Non-pigmented ciliary epithelial cell (primary cell): Measurements from ENCODE around the gene FSD1L.

ENCODE experiments used
- DNase-seq: peaks from one replicate; pipeline ENCODE4 v3.0.0-alpha.2; 2010; ENCODE audit warnings: low read depth

The FSD1L gene

DNA sequence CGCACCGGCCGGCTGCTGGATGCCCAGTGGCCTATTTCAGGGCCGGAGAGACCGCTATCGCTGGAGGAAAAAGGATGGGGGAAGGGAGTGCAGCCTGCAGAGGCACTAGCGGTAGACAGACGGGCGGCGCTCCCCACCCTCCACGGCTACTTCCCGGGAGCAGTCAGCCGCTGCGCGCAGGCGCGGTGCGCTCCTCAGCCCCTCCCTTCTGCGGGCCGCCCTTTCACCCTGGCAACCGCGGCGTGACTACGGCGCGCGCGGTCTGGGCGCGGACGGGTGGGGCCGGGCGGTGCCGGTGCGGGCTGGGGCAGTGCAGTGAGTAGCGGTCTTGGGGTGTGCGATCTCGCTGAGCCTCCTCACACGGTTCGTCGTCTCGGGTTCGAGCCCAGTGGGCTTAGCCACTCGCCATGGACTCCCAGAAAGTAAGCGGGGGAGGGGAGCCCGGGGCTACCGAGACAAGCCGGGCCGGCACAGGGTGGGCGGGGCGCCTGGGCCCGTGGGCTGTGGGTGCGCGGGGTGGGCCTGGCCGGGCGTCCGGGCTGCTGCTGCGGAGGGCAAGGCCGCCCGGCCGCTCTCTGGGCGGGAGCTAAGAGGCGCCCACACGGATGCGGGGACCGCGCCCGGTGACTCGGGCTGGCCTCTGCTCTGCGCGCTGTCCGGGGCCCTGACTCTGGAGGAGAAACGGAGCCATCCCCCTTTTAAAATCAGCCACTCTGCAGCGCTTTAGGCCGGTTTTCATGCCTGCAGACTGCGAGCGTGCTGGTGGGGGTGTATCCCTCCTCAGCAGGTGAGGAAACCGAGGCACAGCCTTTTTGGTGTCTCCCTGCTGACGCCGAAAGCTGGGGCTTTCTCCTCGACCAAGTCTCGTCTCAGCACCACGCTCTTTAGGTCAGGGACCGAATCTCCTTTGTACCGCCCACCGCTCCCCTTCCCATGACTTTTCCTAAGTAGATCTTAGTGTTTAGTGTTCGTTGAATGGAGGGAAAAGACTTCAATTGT is at the start of gene FSD1L:
FSD1L (plus strand) TSS at position 221 of the 999 bp plus-strand sequence; CDS start at position 408, 187 bp downstream.
- no peak for DNase-seq

DNA sequence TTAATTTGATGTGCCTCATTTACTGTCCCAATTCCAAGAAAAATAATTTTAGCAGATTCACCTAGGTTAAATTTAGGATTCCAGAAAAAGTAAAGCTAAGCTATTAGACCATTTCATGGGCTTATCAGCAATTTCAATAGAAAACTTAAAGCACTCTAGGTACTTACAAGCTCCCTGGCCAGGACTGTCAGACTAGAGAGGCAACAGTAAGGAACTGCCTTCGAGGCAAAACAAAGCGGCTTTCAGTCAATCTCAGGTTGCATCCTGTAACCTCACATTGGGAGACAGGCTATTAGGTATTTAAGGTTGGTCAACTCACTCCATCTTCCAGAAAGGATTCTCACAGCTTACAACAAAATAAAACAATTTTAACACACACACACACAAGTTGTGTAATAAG is 48.7 kb upstream of the FSD1L start:
- no peak for DNase-seq

DNA sequence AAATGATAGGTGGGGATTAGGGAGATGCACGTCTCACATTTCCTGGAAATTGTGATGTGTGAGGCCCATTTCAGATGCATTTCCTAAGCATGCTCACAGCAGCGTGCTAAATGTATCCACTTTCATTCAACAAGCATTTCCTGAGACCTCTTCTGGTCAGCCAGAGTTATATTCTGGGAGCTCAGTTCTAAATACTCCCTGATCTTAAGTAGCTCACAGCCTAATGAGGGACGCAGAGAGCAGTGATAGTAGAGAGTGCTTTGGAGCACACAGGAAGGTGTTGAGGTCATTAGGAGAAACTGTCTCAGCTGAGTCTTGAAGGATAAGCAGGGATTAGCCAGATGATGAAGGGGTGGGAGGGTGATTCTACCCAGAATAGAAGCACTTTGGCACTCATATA is 46.2 kb upstream of the FSD1L start:
- DNase-seq: peak; percentile 42

DNA sequence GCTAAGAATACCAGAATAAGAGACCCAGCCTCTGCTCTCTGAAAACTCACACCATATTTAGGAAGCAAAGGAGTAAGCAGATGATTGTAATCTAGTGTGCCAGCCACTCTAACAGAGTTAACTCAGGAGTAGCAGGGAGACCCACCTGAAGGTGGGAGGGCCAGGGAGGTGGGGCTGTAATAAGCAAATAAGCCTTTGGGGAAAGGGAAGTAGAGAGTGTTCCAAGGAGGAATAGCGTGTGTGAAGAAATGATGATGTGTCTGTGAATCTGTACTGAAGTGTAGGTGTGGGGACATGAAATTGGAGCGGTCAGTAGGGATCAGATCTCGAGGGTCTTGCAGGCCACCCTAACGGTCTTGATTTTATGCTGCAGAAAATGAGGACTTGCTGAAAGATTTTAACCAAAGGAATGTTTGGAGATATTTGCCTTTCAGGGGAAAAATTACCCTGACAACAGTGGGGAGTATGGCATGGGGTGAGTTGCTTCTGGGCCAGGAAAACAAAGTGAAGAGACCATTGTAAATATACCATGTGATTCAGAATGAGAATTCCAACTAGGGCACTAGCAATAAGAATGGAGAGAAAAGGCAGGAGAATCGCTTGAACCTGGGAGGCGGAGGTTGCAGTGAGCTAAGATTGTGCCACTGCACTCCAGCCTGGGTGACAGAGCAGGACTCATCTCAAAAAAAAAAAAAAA is 44.1 kb upstream of the FSD1L start:
- no peak for DNase-seq

DNA sequence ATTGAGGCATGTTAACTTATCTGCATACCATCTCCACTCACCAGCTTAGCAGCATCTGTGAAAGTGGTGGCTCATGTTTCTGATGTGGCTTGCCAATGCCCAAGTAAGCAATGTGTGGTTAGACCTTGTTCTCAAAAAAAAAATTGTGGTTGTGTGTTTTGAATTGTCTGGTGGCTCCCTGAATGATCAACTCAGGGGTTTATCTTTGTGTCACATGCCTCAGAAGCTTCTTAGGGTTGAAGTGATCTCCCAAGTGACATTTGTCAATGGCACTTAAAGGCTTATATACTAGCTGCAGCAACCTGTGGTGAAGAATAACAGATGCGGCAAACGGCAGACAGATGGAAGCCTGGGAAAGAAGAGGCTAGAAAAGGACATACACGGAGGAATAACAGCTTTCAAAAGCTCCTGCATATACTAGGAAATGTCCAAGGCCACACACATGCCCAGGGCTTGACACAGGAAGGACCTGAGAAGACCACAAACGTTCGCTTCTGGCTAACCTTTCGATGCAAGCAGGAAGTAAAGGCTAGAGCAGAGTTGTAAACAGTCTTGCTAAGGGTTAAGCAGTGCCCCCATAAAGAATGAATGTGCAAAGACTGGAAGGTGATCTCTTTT is 42.2 kb upstream of the FSD1L start:
- peak; percentile 24 for DNase-seq

DNA sequence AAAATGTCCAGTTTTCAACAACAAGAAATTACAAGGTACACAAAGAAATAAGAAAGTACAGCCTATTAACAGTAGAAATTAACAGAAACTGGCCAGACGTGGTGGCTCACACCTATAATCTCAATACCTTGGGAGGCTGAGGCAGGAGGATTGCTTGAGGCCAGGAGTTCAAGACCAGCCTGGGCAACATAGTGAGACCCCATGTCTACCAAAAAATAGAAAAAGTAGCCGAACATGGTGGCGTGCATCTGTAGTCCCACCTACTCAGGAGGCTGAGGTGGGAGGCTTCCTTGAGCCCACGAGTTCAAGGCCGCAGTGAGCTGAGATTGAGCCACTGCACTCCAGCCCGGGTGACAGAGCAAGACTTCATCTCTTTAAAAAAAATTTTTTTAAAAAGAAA is 41.5 kb upstream of the FSD1L start:
- no peak for DNase-seq

DNA sequence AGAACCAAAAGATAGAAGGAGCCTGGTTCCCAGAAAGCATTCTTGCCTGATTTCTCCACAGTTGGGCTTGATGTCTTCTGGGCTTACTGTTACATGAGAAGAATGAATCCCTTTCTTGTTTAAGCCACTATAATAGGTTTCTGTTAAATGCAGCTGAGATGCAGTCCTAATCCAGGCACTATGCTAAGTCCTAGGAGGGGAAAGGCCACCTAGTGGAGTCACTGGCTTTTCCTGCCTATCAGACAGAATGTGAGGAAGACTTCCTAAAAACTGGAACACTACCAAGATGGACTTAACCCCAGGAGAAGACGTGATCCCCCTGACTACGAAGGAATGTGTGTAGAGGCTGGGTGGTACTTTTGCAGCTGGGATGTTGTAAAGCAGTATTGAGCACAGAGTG is 34.3 kb upstream of the FSD1L start:
- DNase-seq: no peak

DNA sequence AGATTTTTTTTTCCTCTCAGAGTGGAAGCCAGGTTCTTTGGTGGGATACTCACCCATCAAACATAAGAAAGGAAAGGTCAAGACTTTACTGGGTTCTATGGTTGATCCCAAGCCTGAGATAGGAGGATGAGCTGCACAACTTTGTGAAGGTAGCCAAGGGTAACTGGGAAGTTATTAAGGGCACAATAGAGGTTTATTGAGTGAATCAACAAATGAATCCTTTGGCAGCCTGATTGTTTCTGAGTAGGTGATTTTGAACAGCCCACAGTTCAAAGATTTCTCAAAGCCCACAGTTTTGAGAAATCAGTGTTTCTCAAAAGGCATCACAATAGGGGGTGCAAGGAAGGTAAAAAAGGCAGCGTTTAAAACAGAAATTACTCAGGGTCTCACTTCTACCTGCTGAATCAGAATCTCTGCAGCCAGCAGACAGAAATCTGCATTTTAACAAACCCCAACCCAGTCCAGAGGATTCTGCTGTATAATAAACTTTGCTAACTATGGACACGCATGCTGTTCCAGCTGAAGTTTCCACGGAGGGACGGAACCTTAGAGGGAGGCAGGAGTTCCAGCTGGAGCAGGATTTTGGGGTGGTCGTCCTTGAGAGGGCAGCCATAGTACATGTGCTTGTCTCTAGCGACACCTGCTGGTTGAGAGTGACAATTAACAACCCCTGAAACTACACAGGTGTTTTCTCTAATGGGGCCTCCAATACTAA is 32.7 kb upstream of the FSD1L start:
- DNase-seq: no peak

DNA sequence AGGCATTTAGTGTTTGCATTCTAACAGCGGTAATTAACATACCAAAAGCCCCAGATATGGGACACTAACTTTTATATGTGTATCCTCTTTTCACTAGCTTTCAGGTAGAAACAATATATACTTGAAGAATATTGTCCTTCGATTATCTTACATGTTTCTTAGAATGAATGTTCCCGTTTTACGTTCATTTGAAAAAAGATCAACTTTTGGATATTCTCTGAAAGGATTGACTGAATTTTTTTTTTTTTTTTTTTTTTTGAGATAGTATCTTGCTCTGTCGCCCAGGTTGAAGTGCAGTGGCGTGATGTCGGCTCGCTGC is 32.2 kb upstream of the FSD1L start:
- DNase-seq: no peak

DNA sequence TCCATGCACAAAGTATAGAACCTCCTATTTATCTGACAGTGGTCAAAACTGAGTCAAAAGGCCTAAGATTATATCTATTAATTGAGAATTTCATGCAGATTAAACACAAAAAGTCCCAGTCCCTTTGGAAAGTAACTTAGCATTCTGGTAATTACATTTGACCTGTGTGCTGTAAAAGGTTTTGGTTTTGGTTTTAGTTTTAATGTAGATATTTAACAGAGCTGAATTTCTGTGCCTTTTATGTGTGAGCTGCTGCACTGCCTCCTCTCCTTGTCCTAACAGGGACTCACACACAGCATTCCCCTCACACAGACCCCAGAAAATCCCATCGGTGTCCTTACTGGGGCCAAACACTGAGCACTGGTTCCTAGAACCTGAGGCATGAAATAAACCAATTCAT is 31.0 kb upstream of the FSD1L start:
- no peak for DNase-seq

DNA sequence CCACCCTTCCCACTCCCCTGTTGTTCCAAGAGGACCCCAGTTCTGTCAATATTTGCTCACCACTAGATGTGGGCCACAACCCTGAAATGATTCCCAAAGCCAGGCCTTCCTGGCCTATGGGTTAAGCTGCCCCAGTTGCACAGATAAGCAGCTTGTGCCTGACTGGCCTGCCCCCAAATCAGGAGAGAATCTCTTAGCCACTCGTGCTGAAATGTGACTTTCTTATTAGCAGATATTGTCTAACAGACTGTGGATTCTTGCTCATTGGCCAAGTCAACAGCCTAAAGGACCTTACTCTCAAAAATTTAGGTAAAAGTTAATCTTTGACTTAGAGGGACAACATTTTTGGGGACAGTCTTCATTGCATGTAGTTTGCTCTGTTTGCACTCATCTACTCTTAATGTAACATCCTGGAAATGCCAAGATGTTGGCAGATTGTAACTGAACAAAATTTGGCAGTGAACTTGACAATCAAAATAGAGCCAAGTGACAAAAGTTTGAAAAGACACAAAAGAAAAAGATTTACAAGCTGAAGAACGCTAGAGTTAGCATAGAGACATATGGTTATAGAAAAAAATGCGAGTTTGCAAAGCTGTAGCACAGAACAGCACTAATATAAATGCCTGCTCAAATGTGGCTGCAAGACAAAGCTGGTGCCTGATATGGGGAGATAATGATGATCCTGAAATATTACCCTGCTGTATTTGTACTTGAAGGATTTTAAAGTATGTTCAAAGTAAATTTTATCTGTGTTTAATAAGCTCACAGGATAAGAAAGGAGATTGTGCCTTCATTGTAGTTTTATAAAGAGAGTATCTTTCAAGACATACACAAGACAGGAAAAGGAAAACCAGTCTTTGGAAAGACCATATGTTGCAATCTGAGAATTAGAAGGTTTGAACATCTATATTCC is 29.0 kb upstream of the FSD1L start:
- DNase-seq: no peak

DNA sequence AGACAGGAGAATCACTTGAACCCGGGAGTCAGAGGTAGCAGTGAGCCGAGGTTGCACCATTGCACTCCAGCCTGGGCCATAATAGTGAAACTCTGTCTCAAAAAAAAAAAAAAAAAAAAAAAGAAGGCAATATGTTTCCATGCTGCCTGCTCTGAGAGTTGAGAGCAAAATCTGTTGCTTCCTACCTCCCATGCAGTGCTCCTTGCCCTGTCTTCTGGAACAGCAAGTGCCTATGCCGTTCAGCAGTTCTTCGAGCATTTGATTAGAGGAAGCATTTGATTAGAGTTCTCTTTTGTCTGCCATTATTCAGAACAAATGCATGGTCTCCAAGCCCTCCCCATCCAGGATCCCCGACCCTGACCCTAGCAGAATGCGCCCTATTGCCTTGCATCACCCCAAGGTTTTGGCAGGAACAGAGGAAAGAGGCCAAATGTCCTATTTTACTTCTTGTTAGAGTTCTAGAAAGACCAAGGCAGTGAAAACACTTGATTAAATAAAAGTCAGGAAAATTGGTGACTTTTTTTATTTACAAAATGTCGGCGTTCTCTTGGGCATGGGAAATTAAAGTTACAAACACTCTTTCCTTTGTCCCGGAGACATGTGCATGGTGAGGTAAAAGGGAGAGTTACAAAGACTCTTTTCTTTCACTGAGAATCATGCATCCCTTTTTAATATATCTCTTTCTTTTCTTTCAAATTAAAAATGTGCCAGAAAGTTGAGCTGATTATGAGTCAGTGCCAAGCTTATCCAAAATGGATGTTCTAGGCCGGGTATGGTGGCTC is 27.8 kb upstream of the FSD1L start:
- DNase-seq: no peak

DNA sequence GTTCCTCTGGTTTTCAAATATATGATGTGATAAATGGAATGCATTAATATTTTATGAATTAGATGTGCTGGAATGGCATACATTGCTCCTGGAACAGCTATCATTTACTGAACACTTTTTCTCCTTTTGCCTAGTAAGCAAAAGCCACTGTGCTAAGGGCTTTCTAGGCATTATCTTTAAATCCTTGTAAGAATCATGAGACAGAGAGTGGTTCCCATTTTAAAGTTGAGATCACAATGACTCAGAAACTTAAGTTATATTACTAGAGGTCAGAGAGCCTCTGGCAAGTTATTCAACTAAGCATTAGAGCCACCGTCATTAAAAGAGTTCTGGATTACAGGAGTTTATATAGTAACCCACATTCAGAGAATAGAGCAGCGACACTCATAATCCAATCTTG is 26.7 kb upstream of the FSD1L start:
- DNase-seq: no peak

DNA sequence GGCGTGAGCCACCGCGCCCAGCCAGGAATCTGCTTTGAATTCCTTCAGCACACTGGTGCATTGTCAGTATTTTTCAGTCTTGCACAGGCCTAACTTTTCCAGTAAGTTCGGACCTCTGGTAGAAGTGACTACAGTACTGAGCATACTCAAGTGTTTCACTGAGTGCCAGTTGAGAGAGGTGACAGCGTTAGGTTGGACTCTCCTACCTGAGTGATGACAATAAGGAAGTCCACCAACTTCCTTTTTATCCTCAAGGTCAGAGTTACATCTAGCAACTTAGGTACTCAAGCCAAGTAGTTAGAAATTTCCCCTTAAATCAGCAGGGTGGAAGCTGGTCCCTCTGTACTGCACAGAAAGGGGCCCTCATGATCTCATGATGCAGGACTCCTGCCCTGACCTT is 26.0 kb upstream of the FSD1L start:
- no peak for DNase-seq

DNA sequence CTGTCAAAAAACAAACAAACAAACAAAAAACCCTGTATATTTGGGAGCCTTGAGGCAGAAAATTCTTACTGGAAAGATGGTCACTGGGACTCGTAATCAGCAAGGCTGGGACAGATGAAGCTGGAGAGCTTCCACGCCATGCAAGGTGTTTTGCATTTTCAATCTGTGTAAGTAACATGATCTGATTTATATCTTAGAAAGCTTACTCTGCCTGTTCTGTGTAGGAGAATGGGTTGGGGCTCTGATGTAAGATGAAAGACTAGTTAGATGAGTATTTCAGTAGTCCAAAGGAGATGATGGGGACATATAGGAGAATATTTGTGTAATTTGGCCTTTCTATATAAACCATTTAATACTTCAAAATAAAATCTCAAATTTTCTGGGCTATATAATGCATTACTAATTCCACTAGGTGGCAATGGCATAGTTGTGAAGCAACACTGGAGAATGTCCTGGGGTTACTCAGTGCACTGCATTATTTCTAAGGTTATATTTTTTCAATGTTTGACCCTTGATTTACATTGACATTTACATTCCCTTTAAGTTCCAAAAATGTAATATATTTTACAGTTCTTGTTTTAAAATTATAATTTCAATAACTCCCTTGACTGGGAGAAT is 21.9 kb upstream of the FSD1L start:
- DNase-seq: no peak

DNA sequence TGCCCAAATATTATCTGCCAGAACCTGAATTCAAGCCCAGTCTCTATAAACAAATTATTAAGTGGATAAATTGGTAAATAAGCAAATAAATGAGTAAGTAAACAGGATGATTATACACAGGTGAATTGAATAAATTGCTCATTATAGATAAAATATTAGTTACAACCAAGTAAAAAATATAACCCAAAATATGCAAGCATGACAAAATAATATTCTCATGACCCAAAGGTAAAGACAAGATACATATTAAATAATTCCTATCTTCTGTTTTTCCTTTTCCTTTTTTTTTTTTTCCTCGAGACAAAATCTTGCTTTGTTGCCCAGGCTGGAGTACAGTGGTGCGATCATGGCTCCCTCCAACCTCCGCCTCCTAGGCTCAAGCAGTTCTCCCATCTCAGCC is 21.2 kb upstream of the FSD1L start:
- no peak for DNase-seq

DNA sequence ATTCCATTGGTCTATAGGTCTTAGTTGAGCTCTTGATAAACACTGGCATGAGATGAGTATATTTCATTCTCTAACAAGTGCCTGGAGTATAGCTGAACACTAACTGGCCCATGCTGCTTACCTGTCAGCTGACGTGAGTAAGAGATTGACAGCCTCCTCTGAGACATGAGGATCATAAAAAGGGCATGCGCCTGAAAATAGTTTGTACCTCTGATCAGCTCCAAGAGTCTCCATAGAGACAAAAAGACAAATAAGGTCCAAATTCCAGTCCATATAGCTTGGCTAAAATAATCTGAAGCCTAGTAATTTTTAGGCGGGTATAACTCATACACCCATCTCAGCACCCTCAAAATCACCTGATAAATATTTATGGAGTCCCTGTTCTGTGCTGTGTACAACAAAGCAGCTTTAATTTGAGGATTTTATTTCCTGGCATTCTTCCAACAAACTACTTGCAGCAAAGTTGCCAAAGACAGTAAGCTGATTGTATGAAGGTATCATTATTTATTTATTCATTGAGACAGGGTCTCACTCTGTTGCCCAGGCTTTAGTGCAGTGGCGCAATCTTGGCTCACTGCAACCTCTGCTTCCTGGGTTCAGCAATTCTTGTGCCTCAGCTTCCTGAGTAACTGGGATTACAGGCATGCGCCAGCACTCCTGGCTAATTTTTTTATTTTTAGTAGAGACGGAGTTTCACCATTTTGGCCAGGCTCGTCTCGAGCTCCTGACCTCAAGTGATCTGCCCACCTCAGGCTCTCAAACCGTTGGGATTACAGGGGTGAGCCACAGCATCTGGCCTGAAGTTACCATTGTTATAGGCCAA is 16.2 kb upstream of the FSD1L start:
- DNase-seq: no peak

DNA sequence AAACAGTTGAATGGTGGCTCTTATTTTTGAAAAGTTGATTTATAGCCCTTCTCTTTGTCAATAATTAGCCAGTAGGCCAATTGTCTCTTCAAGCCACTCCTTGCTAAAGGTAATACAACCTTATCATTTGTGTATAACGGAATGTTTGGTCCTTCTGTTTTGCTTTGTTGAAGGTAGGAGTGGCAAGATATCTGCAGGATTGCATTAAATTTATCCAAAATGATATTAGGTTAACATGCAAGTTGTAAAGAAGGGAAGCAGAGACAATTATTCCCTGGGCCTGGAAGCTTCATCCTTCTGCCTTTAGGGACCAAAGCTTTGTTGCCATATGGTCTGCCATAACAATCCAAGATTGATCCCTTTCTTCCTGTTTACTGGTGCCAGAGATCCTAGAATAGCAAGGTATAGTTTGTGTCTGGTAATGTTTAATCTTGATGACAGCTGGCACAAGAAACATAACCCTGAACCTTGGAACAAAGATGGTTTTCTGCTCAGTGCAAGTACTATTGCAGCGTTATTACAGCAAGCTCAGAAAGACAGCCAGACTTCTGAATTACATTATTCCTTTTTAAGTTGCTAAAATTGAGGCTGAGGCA is 15.5 kb upstream of the FSD1L start:
- no peak for DNase-seq

DNA sequence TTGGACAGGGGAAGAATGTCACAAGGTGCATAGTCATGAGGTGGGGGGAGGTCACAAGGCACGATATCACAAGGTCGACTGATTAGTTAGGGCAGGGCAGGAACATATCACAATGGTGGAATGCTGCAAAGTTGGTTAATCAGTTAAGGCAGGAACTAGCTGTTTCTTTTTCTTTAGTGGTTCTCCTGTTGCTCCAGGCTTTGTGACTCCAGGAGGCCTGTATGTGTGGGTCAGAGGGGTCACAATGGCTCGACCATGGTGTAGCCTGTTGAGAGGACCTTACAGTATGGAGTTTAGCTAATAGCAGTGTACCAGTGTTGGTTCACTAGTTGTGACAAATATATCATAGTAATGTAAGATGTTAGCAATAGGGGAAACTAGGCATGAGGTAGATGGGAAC is 12.4 kb upstream of the FSD1L start:
- DNase-seq: no peak
